ENCODE measurements around the gene TPSAB1.
"Not testable (repeated sequence)": the region's sequence is repeated elsewhere in the genome, so short reads cannot be mapped to it uniquely, and the experiment has no call there.

TPSAB1 gene

GRCh38 chr16:1240436-1240835, at the start of gene TPSAB1:
Gene TPSAB1, plus strand, starts transcription at chr16:1240705. Its CDS starts 234 bp downstream, at chr16:1240939.
- not testable (repeated sequence) for DNase-seq (ENCODE audit: low spot score)

GRCh38 chr16:1190789-1191188, 49.7 kb upstream of the TPSAB1 start:
- DNase-seq (ENCODE audit: low spot score): not testable (repeated sequence)

DNA sequence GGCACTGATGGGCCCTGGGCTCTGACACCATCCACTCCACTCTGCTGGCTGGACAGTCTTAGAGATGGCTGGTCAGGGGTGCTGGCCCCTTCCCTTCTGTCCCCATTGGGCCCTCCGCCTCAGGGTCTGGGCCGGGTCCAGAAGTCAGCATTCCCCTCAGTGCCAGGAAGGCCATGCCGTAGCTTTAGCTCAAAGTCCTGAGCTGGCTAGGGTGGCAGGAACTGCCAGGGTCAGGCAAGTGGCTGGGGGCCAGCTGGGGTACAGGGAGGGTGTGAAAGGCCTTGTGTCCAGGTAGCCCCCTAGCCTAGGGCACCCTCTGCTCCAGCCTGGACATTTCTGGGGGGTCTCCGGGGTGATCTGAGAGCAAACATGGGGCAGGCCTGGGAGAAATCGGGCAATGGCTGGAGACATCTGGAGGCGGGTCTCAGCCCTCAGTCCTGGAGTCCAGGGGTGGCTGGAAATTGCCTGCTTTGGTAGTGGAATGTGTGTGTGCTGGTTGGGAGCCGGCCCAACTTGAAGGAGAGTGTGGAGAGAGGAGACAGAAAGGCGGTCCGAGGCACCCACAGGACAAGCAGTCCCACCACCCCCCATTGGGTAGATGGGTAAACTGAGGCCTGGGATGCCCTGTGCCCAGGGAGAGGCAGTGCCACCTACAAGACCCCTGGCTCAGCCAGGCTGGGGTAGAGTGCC, 48.0 kb upstream of the TPSAB1 start:
- DNase-seq (ENCODE audit: low spot score): no peak

DNA sequence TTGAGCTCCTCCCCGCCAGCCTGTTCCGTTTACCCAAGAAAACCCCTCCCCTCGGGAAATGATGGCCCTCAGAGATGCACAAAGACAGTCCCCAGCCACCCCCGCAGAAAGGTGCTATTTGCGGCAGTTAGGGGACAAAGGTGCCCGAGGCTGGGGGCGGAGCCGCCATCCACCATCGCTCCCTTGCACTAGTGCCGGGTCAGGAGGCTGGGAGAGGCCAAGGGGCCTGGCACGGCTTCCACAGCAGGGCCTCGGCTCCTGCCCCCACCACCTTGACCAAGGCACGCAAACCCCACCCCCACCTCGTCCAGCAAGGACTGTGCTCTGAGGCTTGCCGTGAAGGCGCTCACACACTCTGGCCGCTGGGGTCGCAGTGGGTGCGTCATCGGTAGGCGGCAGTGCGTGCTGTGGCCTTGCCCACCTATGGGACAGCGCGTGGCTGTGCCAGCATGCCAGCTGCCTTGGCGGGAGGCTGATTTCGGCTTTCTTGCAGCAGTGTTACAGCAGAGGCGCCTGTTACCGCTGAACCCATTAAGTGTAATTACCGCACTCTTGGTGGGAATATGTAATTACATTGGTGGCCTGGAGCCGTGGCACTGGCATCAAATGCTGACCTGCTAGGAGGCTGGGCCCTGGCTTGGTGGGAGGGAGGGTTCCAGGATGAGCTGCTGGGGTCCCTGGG, 47.2 kb upstream of the TPSAB1 start:
- DNase-seq (ENCODE audit: low spot score): no peak

- DNase-seq (ENCODE audit: low spot score): no peak
Observed at GRCh38 chr16:1193825-1194581, 46.5 kb upstream of the TPSAB1 start.

DNA sequence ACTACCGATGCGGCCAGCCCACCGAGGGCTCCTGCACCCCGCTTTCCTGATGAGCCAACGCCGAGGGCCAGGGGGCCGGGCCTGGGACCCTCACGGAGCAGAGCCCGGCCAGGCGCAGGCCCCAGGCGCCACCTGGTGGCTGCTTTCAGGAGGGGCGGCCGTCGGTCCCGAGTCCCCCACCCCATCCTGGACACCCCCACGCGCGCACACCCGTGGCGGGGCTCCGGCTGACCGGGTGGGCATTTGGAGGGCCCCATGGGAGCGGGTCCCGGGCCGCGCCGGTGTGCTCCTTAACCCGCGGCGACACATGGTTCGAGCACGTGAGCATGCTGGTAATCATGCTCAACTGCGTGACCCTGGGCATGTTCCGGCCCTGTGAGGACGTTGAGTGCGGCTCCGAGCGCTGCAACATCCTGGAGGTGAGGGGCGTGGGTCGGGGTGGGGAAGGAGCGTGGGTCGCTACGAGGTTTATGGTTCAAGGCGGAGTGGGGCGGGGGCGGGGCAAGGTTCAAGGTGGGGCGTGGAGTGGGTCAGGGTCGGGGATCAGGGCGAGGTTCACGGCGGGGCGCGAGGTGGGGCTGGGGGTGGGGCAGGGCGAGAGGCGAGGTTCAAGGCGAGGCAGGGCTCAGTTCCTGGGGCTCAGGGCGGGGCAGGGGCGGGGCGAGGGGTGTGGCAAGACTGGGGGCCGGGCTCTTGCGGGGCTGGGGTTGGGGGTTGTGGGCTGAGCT, 45.7 kb upstream of the TPSAB1 start:
- peak; percentile 69 for DNase-seq (ENCODE audit: low spot score)

- DNase-seq (ENCODE audit: low spot score): no peak
Observed at GRCh38 chr16:1195393-1195666, 45.2 kb upstream of the TPSAB1 start.

GRCh38 chr16:1196494-1196893, 44.0 kb upstream of the TPSAB1 start:
- no peak for DNase-seq (ENCODE audit: low spot score)

GRCh38 chr16:1197237-1197866, 43.2 kb upstream of the TPSAB1 start:
- DNase-seq (ENCODE audit: low spot score): no peak

- DNase-seq (ENCODE audit: low spot score): no peak
Observed at GRCh38 chr16:1198194-1198593, 42.3 kb upstream of the TPSAB1 start.

DNA sequence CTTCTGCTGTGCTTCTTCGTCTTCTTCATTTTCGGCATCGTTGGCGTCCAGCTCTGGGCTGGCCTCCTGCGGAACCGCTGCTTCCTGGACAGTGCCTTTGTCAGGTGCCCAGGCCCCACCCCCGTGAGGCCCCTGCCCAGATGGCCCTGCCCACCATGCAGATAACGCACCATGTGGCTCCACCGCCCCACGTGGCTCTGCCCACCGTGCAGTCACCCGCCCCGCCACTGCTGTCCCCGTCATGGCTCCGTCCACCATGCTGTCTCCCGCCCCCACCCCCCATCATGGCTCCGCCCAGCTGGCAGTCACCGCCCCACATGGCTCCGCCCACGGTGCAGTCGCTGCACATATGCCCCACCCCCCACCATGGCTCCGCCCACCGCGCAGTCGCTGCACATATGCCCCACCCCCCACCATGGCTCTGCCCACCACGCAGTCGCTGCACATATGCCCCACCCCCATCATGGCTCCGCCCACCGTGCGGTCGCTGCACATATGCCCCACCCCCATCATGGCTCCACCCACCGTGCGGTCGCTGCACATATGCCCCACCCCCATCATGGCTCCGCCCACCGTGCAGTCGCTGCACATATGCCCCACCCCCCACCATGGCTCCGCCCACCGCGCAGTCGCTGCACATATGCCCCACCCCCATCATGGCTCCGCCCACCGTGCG, 41.7 kb upstream of the TPSAB1 start:
- not testable (repeated sequence) for DNase-seq (ENCODE audit: low spot score)

DNA sequence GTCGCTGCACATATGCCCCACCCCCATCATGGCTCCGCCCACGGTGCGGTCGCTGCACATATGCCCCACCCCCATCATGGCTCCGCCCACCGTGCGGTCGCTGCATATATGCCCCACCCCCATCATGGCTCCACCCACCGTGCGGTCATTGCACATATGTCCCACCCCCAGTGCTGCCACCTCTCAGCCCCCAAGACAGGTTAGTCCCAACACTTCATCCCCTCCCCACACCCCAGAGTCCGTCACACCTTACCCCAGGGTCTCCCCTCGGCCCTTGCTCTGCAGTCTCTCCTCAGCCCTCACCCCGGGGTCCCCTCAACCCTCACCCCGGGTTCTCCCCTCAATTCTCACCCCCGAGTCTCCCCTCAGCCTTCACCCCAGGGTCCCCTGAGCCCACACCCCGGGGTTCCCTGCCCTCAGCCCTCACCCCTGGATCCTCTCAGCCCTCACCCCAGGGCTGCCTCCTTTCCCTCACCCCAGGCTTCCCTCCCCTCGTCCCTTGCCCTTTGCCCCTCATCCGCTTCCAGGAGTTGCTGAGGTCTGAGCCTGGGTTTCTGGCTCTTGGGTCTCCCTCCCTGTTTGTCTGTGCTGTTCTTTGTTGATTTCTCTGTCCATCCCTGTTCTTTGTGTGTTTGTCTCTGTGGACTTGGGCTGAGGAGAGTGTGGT, 41.0 kb upstream of the TPSAB1 start:
- DNase-seq (ENCODE audit: low spot score): no peak

DNA sequence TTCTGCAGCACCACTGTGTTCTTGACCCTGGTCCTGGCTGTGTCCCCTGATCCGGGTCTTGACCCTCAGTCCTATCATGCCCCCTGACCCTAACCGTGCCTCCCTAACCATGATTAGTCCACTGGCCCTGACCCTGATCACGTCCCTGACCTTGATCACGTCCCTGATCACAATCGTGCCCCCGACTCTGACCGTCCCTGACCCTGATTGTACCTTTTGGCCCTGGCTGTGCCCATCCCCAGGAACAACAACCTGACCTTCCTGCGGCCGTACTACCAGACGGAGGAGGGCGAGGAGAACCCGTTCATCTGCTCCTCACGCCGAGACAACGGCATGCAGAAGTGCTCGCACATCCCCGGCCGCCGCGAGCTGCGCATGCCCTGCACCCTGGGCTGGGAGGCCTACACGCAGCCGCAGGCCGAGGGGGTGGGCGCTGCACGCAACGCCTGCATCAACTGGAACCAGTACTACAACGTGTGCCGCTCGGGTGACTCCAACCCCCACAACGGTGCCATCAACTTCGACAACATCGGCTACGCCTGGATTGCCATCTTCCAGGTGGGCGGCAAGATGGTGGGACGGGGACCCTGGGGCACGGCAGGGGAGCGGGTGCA, 40.4 kb upstream of the TPSAB1 start:
- no peak for DNase-seq (ENCODE audit: low spot score)

DNA sequence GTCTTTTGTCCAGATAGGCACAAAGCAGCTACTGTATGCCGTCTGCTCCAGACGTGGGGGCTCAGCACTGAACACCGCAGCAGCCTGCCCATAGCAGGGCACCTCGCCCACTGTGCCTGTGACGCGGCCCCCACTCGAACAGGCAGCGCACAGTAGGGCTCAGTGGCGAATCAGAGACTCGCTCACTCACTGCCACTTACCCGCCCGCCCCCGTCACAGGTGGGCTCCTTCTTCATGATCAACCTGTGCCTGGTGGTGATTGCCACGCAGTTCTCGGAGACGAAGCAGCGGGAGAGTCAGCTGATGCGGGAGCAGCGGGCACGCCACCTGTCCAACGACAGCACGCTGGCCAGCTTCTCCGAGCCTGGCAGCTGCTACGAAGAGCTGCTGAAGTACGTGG, 39.1 kb upstream of the TPSAB1 start:
- DNase-seq (ENCODE audit: low spot score): no peak

DNA sequence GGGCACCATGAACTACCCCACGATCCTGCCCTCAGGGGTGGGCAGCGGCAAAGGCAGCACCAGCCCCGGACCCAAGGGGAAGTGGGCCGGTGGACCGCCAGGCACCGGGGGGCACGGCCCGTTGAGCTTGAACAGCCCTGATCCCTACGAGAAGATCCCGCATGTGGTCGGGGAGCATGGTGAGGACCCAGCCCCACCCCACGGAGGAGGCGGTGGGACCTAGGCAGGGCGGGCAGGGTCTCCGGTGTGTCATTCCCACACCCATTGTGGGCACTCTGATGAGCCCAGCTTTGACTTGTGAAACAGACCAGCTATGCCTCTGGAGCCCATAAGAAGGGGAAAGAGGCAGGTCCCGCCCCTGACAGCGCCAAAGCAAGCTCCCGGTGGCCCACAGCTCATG, 38.2 kb upstream of the TPSAB1 start:
- DNase-seq (ENCODE audit: low spot score): no peak

GRCh38 chr16:1204933-1205332, 35.6 kb upstream of the TPSAB1 start:
- no peak for DNase-seq (ENCODE audit: low spot score)

GRCh38 chr16:1206326-1206725, 34.2 kb upstream of the TPSAB1 start:
- DNase-seq (ENCODE audit: low spot score): no peak

- no peak for DNase-seq (ENCODE audit: low spot score)
Observed at GRCh38 chr16:1206786-1207185, 33.7 kb upstream of the TPSAB1 start.

DNA sequence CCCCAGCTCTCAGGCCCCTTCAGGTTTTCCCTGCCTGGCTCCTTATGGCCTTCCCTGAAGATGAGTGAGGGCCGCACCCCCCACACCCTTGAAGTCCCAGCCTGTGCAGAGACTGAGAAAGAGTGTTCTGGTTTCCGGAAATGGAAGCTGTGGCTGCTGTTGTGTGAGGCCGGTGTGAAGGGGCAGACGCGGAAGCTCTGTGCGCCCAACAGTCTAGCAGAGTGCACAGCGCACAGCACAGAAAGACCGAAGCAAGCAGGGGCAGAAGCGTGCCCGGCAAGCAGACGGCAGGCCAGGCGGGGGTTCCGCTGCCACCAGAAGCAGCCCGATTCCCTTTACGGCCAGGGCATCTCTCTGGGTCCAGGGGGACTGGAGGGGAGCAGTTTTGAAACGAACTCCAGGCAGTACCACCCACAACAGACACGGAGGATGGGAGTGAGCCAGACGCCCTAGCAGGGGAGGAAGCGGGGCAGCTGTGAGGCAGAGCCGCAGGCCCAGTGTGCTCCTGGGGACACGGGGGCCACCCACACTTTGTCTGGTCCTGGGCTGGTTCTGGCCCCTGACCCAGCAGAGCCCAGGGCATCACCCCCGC, 32.2 kb upstream of the TPSAB1 start:
- no peak for DNase-seq (ENCODE audit: low spot score)

DNA sequence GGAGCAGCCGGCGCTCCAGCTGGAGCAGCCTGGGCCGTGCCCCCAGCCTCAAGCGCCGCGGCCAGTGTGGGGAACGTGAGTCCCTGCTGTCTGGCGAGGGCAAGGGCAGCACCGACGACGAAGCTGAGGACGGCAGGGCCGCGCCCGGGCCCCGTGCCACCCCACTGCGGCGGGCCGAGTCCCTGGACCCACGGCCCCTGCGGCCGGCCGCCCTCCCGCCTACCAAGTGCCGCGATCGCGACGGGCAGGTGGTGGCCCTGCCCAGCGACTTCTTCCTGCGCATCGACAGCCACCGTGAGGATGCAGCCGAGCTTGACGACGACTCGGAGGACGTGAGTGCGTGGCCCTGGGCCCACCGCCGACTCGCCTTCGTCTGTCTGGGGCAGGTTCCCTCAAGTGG, 31.4 kb upstream of the TPSAB1 start:
- DNase-seq (ENCODE audit: low spot score): no peak
